HG03457 (cell line): Measurements from ENCODE around the gene ATP8B3.
"Not testable (repeated sequence)": the region's sequence is repeated elsewhere in the genome, so short reads cannot be mapped to it uniquely, and the experiment has no call there.

Experiments used
- ATAC-seq: cut with Tn5 transposase; IDR thresholded peaks from one replicate; pipeline ENCODE4 v1.9.1; 2021; ENCODE audit warnings: moderate number of reproducible peaks; ENCODE audit not compliant: unreplicated experiment

ATP8B3 gene

DNA sequence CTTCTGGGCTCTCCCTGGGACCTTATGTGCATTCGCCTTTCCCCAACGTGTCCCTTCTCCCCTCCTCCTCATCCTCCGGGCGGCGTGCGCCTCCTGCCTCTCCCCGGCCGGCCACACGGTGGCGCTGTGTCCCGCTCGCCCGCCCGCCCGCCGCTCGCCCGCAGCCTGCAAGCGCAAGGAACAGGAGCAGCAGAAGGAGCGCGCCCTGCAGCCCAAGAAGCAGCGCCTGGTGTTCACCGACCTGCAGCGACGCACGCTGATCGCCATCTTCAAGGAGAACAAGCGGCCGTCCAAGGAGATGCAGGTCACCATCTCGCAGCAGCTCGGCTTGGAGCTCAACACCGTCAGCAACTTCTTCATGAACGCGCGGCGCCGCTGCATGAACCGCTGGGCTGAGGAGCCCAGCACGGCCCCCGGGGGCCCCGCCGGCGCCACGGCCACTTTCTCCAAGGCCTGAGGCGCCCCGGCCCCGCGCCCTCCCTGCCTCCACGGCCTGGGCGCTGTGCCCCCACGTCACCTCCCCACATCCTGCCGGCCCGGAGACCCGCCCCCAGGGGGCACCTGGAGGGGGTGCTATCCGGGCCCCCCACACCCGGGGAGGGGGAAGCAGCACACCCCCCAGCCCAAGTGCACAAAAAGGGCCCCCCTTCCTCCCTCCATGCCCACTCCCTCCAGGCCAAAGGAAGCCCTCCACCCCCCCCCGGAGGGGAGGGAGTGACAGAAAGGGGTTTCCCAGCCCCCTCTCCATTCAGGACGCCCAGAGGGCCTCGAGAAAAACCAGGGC, 36.9 kb downstream of the ATP8B3 start:
- ATAC-seq: no peak

DNA sequence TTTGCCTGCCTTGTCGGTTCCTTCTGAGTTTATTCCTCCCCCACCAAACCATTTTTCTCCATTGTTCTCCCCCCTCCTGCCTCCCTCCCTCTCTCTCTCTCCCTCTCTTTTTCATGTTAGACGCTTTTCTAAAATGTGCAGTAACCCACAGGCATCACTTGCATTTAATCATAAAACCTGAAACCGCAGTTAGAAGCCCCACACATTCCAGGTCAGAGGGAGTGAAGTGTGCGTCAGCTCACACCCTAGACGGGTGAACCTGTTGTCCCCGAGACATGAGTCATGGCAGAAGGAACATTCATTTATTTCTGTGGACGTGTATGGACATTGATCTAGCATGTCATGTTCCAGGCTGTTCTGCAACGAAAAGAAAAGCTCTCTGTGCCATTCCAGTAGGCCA, 38.9 kb downstream of the ATP8B3 start:
- no peak for ATAC-seq

DNA sequence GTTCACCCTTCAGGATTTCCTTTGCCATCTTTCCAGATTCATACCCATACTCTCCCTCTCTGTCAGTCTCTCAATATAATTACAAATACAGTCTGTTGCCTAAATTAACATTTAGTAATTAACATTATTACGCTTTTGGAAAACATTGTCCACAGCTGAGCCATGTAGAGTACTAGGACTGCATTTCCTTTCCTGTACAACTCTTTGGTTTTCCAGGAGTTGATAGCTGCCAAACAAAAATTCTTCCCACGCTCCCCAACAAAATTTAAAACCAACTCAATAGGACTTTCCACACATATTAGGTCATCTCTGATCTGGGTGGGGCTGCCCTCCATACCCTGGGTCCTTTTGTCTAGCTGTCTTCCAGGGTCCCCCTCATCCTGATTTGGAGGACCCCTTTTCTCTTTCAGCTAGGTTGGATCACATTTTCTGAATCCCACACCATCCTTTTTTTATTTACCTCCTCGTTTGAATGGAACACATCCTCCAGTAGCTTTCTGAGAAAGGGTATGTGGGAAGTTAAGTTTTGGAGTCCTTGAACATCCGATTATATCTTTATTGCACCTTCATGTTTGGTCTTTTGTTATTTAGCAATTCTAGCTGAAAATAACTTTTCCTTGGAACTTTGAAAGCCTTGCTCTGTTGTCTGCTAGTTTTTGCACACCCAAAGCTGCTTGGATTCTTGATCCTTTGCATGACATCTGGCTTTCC, 41.1 kb downstream of the ATP8B3 start:
- no peak for ATAC-seq

DNA sequence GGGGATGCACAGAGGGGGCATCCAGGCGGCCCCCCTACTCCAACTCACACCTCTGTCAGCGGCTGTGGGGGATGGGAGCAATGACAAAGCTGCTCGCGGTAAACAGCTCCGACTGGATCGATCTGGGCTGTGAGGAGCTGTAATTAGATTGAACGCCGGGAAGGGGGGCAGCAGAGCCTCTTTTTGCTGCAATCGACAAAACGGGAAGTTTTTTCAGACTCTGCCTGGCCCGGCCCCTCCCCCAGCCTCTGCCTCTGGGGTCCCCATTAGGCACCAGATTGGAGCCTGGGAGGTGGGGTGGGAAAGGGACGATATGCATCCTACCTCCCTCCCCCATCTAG, 42.5 kb downstream of the ATP8B3 start:
- no peak for ATAC-seq

DNA sequence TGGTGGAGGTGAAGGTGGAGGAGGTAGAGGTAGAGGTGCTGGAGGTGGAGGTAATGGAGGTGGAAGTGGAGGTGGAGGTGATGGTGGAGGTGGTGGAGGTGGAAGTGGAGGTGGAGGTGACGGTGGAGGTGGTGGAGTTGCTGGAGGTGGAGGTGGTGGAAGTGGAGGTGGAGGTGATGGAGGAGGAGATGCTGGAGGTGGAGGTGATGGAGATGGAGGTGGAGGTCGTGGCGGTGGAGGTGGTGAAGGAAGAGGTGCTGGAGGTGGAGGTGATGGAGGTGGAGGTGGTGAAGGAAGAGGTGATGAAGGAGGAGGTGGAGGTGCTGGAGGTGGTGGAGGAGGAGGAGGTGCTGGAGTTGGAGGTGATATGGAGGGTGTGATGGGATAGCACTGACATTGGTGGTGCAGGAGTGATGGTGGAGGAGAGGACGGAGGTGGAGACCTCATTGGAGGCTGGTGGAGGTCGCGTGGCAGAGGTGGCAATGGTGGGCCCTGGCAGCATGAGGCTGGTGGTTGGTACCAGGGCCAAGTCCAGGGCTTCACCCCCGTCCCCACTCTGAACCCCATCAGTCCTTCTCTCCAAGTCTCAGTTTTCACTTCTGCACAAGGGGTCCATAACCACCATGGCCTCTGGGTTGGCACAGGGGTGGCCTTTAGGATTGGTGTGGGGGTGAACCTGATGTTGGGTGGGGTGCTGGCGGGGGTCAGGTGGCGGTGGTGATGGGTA, 43.0 kb downstream of the ATP8B3 start:
- ATAC-seq: no peak

DNA sequence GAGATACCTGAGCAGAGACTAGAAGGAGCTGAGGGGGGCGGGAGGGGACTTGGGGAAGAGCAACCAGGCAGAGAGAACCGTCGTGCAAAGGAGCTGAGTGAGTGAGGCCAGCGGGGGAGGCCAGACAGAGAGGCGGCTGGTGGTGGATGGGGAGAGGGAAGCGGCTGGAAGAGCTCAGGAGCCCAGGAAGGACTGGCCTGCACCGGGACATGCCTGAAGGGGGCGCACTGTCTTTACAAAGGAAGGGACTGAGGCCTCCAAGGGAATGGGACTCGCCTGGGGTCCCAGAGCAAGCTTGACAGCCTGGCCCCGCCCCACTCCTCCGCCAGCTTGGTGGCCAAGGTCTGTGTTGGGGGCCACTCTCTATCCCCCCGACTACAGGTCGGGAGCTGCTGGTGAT, 43.8 kb downstream of the ATP8B3 start:
- no peak for ATAC-seq

DNA sequence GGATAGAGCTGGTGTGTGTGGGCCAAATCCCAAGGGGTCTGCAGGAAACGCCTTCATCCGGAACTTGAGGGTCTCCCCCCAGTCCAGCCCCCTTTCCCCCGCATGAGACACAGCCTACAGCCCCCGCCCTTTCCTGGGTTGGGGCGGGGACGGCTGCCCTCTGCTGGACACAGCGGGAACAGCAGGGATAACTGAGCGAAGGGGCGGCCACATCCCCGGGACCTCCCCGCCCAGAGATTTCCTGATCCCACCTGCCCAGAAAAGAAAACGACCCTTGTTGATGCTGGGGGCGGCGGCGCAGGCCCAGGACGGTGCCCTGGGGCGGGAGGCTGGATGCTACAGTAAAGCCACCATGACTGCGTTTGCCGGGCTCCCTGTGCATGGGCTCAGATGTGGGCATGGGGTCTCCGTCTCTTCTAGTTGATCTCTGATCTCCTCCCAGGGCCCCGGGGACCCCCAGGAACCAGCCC, 44.6 kb downstream of the ATP8B3 start:
- ATAC-seq: no peak

DNA sequence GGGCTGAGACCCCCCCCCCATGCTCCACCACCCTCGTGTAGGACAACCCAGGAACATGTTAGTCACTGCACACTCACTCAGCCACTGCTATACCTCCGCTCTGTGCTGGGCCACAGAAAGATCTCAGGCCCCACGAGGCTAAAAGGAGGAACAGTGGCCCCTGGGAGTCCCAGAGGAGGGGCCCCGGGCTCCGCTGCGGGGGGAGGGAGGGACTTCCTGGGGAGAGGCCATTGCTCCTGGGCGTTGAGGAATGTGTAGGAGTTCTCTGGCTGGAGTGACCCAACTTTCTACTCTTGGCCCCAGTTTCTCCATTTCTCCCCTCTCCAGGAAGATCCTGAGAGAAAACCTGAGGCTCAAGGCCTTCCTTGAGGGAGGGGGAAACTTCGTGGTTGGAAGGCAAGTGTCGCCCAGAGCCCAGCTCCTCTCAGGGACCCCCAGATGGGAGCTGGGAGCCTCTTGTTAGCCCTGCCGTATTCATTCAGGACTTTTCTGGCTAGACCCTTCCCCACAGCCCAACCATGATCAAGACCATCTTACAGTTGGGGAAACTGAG, 45.2 kb downstream of the ATP8B3 start:
- ATAC-seq: no peak

DNA sequence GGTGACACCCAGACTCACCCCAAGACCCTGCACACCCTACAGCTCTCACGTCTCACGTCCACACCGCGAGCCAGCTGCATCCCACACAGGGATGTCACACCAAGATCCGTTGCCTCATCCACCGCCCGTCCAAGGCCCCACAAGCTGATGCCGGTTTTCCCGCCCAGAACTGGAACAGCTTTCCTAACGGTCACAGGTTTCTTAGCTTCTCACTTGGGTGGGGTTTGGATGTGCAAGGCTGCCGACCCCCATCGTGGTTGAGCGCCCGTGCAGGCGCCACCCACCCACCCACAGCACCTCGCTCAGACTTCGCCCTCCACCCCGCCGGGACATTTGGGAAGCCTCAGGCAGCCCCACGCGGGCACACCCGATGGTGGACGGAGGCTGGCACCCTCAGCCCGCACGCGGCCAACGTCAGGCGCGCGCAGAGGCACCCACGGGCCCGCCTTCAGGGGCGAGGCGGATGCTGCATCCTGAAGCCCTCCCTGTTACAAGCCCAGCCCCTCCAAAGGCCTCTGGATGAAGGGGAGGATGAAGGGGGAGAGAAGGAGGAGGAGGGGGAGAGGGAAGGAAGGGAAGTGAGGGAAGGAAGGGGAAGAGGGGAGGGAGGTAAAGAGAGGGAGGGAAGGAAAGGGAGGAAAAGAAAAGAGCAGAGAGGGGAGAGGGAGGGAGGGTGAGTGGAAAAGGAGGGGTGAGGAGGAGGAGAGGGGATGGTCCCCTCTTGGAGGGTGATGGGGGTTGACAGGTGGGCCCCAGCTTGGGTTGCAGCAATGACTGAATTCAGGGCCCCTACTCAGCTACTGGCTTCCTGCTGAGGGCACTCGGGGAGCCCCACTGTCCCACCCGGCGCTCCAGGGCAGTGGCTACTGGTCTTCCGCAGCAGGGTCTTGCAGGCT, 45.9 kb downstream of the ATP8B3 start:
- no peak for ATAC-seq

DNA sequence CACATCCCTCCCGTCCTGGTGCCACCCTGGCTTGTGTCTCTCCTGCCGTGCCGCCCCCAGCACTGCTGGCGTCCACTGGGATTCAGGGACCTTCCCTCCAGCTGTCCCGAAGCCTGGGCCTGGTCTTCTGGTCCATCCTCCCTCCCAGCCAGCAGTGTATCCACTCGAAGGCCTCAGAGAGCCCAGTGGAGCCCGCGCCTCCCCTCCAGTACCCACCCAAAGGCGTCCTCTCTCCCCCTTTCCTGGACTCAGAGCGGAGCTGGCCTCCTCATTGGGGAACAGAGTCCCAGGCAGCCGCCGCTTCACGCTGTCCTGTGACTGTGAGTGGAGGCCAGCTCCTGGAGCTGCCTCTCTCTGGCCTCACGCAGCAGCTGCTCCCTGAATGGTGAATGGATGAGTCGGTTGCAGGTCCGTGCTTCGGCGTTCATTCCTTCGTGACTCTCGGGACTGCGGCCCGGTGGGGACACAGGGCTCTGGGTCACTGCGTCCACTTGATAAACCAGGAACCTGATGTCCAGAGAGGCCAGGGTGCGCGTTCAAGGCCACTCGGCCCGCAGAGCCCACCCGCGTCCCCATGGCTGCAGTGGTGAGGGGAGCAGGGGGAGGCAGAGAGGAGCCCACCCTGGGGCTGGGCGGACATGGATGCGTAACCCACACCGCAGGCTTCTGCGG, 46.7 kb downstream of the ATP8B3 start:
- no peak for ATAC-seq

DNA sequence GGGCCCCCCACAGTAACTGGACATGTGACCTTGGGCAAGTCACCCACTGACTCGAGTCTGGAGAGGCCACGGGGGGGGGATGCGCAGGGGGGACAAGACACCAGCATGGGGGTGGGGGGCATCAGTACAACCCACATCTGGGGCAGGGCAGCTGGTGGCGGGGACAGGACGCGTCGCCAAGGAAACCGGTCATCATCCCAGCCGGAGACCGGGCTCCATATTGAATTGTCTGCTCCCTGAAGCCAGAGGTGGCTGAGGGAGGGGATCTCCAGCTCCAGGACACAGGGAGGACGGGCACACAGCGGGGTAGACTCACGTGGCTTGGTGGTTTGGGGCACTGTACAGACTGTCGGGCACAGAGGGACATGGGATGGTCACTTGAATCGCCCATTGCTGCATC, 47.3 kb downstream of the ATP8B3 start:
- ATAC-seq: no peak

DNA sequence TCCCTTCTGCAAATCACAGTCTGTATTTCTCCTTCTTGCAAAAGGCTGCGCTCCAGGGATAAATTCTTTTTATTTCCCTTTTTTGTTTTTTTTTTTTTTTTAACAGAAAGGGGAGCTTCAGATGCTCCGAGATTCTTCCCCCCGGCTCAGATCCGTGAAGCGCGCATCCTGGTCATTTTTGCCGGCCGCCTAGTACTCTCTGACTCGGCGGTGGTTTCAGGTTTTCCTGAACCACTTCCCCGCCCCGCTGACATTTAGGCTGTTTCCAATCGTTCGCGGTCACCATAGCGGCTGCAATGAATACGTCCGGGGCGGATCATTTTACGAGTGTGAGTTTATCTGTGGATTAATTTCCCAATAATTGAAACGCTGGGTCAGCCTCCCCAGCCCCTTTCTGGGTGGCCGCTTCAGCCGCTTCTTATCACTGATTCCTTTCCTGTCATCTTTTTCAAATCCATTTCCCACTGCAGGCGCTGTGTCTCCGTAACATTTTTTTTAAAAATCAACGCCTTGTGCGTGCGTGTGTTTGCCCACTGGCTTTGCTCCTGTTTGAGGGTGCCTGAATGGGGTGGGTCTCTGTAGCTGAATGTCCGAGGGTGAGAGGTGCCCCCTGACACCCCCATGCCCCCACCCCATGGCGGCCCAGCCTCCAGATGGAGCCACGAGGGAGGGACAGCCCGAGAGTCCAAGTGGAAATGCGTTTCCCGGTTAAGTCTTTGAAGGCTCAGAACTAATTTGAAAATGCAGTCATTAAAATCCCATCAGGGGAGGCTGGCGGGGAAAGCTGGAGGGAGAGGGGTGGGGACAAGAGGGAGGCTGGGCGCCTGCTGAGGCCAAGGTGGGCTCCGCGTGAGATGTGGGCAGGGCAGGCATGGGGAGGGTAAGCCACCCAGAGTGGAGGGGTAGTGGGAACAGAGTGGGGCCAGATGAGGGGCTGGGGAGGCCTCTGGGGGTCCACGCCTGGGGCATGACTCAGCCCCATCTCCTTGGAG, 48.1 kb downstream of the ATP8B3 start:
- ATAC-seq: no peak

DNA sequence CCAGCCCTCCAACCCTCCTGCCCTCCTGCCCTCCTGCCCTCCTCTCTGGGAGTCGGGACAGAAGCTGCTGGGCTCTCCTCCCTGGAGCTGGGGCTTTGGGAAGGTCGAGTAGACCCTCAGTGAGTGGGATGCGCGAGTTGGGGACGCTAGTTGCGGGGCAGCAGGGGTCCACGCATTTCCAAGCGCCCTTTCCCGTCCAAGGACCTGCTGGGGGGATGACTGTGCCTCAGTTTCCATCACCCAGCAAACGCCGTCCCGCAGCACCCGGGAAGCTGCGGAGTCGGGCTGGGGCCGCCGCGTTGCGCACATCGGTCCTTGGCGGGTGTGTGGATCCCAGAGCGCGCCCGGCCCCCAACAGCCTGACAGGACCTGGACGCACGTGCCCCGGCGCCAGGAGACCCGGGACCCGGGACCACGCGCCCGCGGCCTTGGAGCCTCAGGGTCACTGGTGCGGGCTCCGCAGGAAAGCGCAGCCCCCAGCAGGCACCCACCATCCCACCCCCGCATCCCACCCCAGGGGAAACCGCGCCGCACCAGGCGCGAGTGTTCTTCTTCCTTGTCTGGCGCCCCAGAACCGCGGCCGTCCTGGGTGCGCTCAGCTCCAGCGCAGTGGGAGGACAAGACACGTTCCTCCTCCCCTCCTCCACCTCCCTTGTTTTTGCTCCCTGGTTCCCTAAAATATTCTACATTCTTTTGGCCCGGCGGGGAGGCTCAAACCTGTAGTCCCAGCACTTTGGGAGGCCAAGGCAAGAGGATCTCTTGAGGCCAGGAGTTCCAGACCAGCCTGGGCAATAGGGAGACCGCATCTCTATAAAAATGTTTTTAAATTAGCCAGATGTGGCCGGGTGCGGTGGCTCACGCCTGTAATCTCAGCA, 49.6 kb downstream of the ATP8B3 start:
- ATAC-seq: no peak

DNA sequence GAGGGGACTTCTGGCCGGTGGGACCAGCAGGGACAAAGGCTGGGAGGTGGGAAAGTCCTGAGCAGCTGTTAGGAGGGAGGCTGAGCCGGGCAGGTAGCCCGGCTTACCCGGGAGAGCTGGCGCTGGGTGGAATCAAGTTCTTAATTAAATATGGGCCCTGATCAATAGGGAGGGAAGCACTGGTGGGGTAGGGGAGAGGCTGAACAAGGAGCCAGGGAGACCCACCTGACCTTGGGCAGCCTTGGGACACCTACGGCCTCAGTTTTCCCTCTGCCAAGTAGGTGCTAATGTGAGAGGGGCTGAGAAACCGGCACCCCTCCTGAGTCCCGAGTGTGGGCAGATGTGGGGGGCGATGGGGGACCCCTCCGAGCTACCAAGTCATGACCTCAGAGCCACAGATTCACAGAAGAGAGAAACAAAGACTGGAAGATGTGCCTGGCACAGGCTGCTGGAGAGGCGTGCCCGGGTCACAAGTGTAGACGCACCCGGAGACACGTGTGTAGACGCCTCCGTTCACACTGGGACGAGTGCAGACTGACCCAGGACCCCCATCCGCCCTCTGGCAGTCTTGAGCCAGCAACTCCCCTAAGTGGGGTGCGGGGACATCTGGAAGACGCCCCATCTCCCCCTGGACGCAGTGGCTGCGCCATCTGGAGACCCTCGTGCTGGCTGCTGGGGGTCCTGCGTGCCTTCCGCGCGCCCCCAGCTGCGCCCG, 50.4 kb downstream of the ATP8B3 start:
- no peak for ATAC-seq

DNA sequence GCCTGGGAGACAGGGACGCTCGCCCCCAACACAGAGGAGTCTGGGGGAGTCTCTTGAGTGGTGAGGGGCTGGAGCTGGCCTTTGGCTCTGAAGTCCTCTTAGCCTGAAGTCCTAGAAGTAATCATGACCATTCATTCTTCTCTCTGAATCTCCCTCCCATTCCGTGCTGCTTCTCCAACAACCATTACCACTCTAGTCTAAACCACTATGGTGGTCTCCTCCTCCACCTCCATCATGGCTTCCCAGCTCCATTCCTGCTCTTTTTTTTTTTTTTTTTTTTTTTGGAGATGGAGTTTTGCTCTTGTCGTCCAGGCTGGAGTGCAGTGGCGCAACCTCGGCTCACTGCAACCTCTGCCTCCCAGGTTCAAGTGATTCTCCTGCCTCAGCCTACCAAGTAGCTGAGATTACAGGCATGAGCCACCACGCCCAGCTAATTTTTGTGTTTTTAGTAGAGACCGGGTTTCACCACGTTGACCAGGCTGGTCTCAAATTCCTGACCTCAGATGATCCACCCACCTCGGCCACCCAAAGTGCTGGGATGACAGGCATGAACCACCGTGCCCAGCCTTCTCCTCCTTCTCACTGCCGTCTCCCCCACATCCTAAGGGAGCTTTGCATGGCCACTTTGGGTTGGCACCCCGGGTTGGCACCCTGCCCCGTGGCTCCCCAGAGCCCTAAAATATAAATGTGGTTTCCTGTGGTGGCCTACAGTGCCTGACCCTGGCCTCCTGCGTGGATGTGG, 51.1 kb downstream of the ATP8B3 start:
- ATAC-seq: not testable (repeated sequence)

DNA sequence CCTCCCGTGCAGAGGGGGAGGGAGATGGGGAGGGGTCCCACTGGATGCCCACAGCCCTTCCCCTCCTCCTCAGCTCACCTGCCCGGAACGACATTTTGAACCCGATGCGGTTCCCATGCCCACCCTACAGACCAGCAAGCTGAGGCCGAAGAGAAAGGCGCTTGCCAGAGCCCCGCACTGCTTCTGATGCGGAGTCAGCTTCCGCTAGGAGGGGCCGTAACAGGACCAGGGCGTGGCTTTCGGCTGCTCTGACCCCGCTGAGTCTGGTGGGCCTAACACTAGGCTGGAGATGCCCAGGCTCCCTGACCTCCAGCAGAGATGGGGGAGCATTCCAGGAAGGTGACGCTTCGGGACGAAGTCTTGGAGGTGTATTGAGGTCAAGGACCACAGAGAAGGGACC, 52.1 kb downstream of the ATP8B3 start:
- ATAC-seq: no peak
